GM19324 (cell line): ENCODE data around the gene EDIL3.

ENCODE experiments used
- ATAC-seq: cut with Tn5 transposase; IDR thresholded peaks from one replicate; pipeline ENCODE4 v1.9.1; 2021; ENCODE audit warnings: mild to moderate bottlenecking, moderate library complexity; ENCODE audit not compliant: unreplicated experiment, low FRiP score

Gene EDIL3

GRCh38 chr5:83925321-83925954 lies 459.2 kb downstream of the EDIL3 start:
- ATAC-seq = no peak

- ATAC-seq = no peak
Measured at GRCh38 chr5:83924891-83925290, 459.8 kb downstream of the EDIL3 start.

DNA sequence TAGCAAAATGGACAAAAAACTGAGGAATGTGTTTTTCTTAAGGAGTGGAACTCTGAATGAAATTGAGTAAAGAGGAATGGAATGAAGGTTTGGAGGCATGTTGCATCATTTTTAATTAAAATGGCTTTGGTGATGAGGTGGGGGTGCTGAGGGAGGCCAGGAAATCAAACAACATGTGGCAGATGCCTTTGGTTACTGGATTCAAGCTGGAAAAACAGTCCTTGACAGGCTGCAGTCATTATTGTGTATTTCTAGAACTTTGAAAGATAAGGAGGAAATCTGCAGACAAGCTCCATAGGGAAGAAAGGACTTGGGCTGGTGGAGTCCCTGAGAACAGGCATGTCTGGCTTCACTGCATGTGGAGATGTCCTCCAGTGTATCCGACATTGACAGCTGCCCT lies 460.5 kb downstream of the EDIL3 start:
- ATAC-seq = no peak

GRCh38 chr5:83922699-83923098 lies 462.0 kb downstream of the EDIL3 start:
- ATAC-seq = no peak

DNA sequence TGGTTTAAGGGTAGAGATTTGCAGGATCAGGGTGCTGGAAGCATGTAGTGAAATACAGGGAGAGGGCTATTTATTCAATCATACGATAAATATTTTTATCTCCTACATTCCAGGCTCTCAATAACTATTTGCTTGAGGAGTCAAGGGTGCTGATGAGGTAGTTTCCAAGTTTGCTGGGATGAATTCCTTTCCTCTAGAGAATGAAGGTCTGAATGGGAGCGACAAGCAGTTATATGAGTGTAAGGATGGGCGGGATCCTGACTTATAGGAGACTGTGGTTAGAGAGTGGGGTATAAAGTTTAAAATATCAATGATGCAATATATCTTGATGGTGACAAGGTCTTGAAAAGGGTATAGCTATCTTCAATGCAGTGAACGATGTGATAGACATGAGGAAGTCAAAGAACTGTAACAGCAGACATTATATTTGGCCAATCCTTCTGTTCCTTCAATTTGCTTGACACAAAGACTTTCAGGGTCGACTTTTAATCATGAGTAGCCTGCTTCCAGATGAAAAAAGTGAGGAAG lies 462.9 kb downstream of the EDIL3 start:
- ATAC-seq = no peak

DNA sequence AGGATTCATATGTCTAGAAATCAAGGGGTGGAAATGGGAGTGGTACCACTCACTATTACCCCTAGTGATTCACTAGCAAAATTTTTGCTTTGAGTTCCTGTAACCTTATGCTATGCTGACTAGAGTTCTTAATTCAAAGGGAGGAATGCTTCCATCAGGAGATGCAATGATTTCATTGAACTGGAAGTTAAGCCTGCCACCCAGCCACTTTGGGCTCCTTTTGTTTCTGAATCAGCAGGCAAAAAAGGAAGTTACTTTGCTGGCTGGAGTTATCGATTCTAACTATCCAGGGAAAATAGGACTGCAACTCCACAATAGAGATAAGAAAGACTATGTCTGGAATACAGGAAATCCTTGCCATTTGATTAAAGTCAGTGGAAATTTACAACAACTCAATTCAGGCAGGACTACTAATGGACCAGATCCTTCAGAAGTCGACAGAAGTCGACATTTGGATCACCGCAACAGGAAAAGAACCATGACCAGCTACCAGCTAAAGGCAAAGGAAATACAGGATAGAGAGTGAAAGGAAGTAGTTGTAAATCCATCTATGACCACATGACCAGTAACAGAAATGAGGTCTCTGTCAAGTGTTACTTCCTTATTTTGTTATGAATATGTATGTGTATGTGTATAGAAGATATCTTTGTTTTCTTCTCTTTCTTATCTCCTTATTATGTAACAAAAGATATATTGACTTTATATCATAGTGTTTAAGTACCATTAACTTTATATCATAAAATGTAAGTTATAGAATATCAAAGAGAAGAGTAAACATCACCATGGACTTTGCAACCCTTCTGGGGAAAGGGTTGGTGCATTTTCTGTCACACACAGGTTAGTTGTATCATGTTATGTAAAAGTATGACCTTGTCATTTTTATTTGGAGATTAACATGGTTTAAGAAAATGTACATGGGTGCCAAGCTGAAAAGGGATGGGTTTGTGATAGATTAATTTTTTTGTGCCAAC lies 465.3 kb downstream of the EDIL3 start:
- ATAC-seq = no peak

- ATAC-seq = no peak
Measured at GRCh38 chr5:83917261-83917908, 467.3 kb downstream of the EDIL3 start.

- ATAC-seq = no peak
Measured at GRCh38 chr5:83914662-83915418, 469.8 kb downstream of the EDIL3 start.

GRCh38 chr5:83914199-83914598 lies 470.5 kb downstream of the EDIL3 start:
- no peak for ATAC-seq

DNA sequence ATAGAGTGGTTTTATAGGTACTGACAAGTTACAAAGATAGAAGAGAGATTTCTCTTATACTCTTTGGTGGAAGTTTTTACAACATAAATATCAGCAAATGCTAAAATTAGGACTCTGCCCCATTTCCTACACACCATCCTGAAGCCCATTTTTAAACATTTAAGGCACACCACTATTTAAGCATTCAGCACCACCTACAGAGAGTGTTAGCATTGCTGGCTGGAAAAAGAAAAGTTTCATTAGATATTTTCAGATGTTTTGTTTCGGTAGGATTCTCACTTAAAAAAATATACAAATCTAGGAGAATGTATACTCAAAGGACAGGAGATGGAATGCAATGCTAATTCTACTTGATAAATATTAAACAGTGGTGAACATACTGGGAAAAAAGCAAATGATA lies 471.1 kb downstream of the EDIL3 start:
- ATAC-seq = no peak

DNA sequence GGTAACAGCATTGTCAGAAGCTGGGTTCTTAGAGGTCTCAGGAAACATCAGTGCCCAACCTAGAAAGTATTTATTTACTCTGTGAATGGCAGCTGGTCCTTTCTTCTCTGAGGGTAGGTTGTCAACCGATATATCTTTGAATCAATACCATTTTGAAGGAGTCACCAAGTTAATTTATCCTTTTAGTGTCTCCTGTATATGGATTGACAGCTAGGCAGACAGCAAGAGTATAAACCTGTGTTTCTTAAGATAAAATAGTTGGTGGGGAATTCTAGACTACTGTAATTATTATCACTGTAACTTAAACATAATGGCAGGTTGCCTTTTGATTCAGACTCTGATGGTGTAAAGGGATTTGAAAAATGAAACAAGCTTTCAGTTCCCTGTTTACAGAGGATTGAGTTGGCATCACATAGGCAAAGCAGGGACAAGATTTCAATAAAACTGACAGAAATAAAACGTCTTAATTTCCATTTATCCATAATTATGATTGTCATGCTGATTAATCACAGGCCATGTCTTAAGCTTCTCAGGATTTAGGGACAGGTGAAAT lies 473.2 kb downstream of the EDIL3 start:
- no peak for ATAC-seq

- ATAC-seq = no peak
Measured at GRCh38 chr5:83900306-83900705, 484.4 kb downstream of the EDIL3 start.

DNA sequence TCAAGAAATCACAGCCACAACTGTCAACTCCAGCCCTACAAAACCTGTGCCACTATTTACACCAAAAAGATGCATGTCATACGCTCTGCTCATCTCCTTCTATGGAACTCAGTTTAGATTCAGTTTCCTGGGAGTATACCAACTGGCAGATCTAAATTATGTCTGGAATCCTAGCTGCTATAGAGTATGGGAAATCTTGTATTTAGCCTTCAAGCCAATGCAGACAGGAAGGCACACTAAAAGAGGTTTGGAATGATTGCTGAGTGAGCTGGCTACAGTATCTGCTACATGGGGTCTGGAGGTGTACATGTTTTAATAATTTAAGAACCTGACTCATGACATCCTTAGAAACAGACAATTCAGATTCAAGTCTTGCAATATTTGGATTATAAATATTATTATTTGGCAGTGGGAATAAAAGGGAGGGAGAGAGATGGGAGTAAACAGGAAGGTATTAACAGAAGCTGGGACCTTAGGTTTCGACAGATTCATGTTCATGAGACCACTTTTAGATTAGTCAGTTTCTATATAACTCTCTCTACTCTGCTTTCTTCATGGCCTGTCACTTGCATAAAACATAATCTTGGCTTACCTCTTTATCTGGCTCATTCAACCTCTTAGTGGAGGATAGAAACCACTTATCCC lies 485.2 kb downstream of the EDIL3 start:
- ATAC-seq = no peak

DNA sequence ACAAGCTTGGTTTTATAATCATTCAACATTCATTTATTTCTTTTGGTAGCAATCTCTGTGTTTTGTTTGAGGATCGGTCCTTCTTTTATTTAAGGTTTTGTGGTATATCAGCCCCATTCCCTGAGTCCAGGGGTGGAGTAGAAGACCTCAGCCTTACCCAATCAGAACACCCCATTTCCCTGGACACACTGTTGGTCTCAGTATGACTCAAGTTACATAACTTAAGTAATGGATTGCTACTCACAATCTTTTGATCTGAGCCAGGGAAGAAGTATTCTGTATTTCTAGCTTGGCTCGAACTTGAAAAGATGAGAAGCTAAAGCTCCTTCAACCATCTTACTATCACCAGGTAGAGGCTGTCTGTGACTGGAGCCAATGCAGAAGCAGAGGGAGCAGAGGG lies 488.8 kb downstream of the EDIL3 start:
- ATAC-seq = no peak

GRCh38 chr5:83891261-83891660 lies 493.4 kb downstream of the EDIL3 start:
- no peak for ATAC-seq
